Esophagus muscularis mucosa (tissue), 3 donors: ENCODE data around the gene ADGRA1.

Experiments used
- CTCF ChIP-seq, 3 experiments: fragments of 200-600 bp in 2 of 3; fragments of 450-650 bp in 1 of 3; sonication (generic) in 2 of 3; IDR thresholded peaks; one replicate each; pipeline ENCODE4 v1.5.1; 2017 to 2019; ENCODE audit warnings: antibody characterized with exemption in 3 of 3, mild to moderate bottlenecking in 2 of 3, moderate library complexity in 1 of 3
- POLR2A ChIP-seq: fragments of 450-650 bp; IDR thresholded peaks from one replicate; pipeline ENCODE4 v1.6.1; 2017; ENCODE audit warnings: antibody characterized with exemption, moderate library complexity, mild to moderate bottlenecking, low read depth
- POLR2AphosphoS5 ChIP-seq, 2 donors: sonication (generic); formaldehyde crosslinking; IDR thresholded peaks; one replicate each; pipeline ENCODE4 v1.6.1; 2017; ENCODE audit warnings: antibody characterized with exemption in 2 of 2

GRCh38 chr10:133106516-133106915 lies 18.8 kb downstream of the ADGRA1 start:
- TF ChIP-seq POLR2AphosphoS5 (IDR thresholded peaks at IDR 0.05) (no peak), CTCF (IDR thresholded peaks at IDR 0.05) (no peak), POLR2A (no peak)
